Astrocyte (in vitro differentiated cells and primary cell): ENCODE results near the gene MTA3.

Experiments used
- CTCF ChIP-seq: IDR thresholded peaks from 2 replicates; pipeline ENCODE4 v1.5.1; 2011; ENCODE audit warnings: low read depth, mild to moderate bottlenecking, inconsistent platforms, low read length, moderate library complexity; ENCODE audit not compliant: insufficient read depth
- EZH2 ChIP-seq: IDR thresholded peaks from 2 replicates; pipeline ENCODE4 v1.6.1; 2012; ENCODE audit warnings: mild to moderate bottlenecking, low read length, inconsistent platforms; ENCODE audit not compliant: insufficient read depth

DNA sequence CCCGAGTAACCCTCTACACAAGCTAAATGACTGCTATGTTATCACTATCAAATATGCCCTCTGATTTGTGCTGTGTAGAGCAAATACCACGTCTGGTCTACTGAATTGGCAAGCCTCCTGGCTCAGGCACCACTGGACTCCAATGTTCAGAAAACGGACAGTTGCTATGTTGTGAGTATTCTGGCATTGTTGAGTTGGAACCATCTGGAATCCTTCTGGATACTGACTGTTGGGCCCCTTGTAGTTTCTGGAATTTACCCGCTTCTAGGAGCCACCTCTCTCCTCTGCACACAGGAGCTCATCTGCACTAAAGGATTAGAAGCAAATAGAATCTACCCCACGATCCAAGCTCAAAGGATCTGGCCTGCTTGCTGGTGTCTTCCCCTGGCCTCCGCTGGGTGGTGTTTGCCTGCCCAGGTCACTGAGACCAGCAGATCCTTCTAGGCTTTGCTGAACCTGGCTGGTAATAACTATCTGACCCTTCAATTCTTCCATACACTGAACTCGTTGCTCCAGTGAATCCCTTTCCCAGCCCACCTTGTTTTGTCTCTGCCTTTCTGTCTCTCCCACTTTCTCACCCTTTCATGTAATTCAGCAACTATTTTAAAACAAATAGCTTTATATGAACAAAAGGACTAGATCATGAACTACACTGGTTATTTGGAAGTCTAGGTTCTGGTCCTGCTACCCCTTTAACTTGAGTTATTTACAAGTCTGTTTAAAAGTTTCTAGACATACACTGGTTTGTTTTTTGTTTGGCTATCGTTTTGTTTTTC, 226.0 kb downstream of the MTA3 start:
- TF ChIP-seq EZH2 (no peak), CTCF (no peak)
